GM19043 (cell line): ENCODE measurements around the gene TNS3.

Source experiments
- ATAC-seq: cut with Tn5 transposase; IDR thresholded peaks from one replicate; pipeline ENCODE4 v1.9.1; 2021; ENCODE audit warnings: low read depth; ENCODE audit not compliant: unreplicated experiment

TNS3 gene

GRCh38 chr7:47583739-47584535 lies 2.0 kb upstream of the TNS3 start:
- no peak for ATAC-seq

GRCh38 chr7:47582764-47583738 lies 1.1 kb upstream of the TNS3 start:
- no peak for ATAC-seq

- ATAC-seq = no peak
Measured at GRCh38 chr7:47581438-47581803, 490 bp downstream of the TNS3 start.

GRCh38 chr7:47580811-47581331 lies 1.0 kb downstream of the TNS3 start:
- ATAC-seq = no peak

GRCh38 chr7:47580175-47580706 lies 1.7 kb downstream of the TNS3 start:
- no peak for ATAC-seq

- ATAC-seq = no peak
Measured at GRCh38 chr7:47579458-47579857, 2.5 kb downstream of the TNS3 start.

GRCh38 chr7:47578579-47579270 lies 3.2 kb downstream of the TNS3 start:
- no peak for ATAC-seq

- ATAC-seq = no peak
Measured at GRCh38 chr7:47577321-47577919, 4.5 kb downstream of the TNS3 start.

GRCh38 chr7:47576866-47577306 lies 5.0 kb downstream of the TNS3 start:
- no peak for ATAC-seq

- ATAC-seq = no peak
Measured at GRCh38 chr7:47576031-47576865, 5.7 kb downstream of the TNS3 start.

- peak; percentile 74 for ATAC-seq
Measured at GRCh38 chr7:47574482-47575329, 7.2 kb downstream of the TNS3 start.

- ATAC-seq = no peak
Measured at GRCh38 chr7:47573758-47574481, 8.0 kb downstream of the TNS3 start.

GRCh38 chr7:47572939-47573757 lies 8.8 kb downstream of the TNS3 start:
- ATAC-seq = no peak

- ATAC-seq = no peak
Measured at GRCh38 chr7:47572094-47572445, 9.8 kb downstream of the TNS3 start.

GRCh38 chr7:47571331-47572093 lies 10.4 kb downstream of the TNS3 start:
- ATAC-seq = no peak

GRCh38 chr7:47570649-47571050 lies 11.3 kb downstream of the TNS3 start:
- no peak for ATAC-seq
